Heart right ventricle (tissue), 16 donors: Measurements from ENCODE around the gene ARHGEF4. TPM values are rescaled to one million over a fixed set of nuclear protein-coding genes. Genes with fewer than 3 reads are reported as not detected.

Experiments
- ATAC-seq, 8 donors: fragments of 200-7000 bp; cut with Tn5 transposase; one replicate each; pipeline ENCODE4 v1.9.1; 2020; ENCODE audit warnings: mild to moderate bottlenecking in 8 of 8, moderate library complexity in 8 of 8, moderate number of reproducible peaks in 1 of 8
- DNase-seq, 2 donors: peaks; one replicate each; pipeline ENCODE4 v3.0.0-alpha.2; 2020
- H3K27ac ChIP-seq, 10 donors: fragments of 200-600 bp; sonication (generic) in 2 of 10; one replicate each; pipeline versions ENCODE4 v1.5.0 to v1.8.0; 2020 to 2022; ENCODE audit warnings: mild to moderate bottlenecking in 3 of 10
- H3K27me3 ChIP-seq, 7 donors: fragments of 200-600 bp; one replicate each; pipeline ENCODE4 v1.8.0; 2021 to 2022; ENCODE audit warnings: mild to moderate bottlenecking in 2 of 7
- H3K36me3 ChIP-seq, 9 donors: fragments of 200-600 bp; sonication (generic) in 1 of 9; one replicate each; pipeline versions ENCODE4 v1.5.0 to v1.8.0; 2020 to 2022; ENCODE audit warnings: mild to moderate bottlenecking in 2 of 9
- H3K4me1 ChIP-seq, 9 donors: fragments of 200-600 bp; sonication (generic) in 1 of 9; one replicate each; pipeline versions ENCODE4 v1.5.0 to v1.8.0; 2020 to 2022; ENCODE audit warnings: mild to moderate bottlenecking in 4 of 9
- H3K4me3 ChIP-seq, 10 donors: fragments of 200-600 bp; sonication (generic) in 2 of 10; one replicate each; pipeline versions ENCODE4 v1.5.0 to v1.8.0; 2020 to 2022; ENCODE audit warnings: mild to moderate bottlenecking in 7 of 10, moderate library complexity in 2 of 10
- H3K9me3 ChIP-seq, 11 donors: fragments of 200-600 bp in 10 of 11; sonication (generic) in 2 of 11; one replicate each; pipeline versions ENCODE4 v1.5.0 to v1.8.0; 2013 to 2022; ENCODE audit warnings: mild to moderate bottlenecking in 2 of 11, control low read depth in 1 of 11, moderate library complexity in 1 of 11
- CTCF ChIP-seq, 9 donors: fragments of 200-600 bp; sonication (generic) in 2 of 9; IDR thresholded peaks; one replicate each; pipeline versions ENCODE4 v1.5.0 to v1.8.0; 2021 to 2022; ENCODE audit warnings: antibody characterized with exemption in 9 of 9, mild to moderate bottlenecking in 5 of 9, moderate library complexity in 1 of 9
- WGBS, 2 donors: extraction: QIAGEN DNeasy Blood & Tissue Kit; methylation state at CpG; one replicate each; pipeline ENCODE4 v1.1.7; 2013; ENCODE audit warnings: inconsistent platforms in 1 of 2; 5-methylcytosine and 5-hydroxymethylcytosine counted together
- intact Hi-C, 10 donors: fragments of 100-400 bp; cut with DNase I; formaldehyde crosslinking; loops; one replicate each; pipeline versions ENCODE4 v1.11.1 to v1.14.2; 2022
- polyA plus RNA-seq, 2 donors: library from polyadenylated mRNA; stranded (reverse); fragments of 200-250 nt; gene quantifications; one replicate each; pipeline ENCODE4 v1.2.3, GENCODE V29; 2013
- total RNA-seq, 10 donors: library from RNA; stranded (reverse); fragmentation: NEBNext Ultra II Directional in 3 of 10; extraction: Animal tissue kit (Norgen Biotek cat#: 25700) in 3 of 10; gene quantifications; one replicate each; pipeline versions ENCODE4 v1.2.1 to v1.2.4, GENCODE V29; 2021 to 2023
- donor health status: Arrhythmogenic right ventricular cardiomyopathy.
- donor health status: ischemic (EF 13 %, LVEDD 7.1; RV severe dilation, severe dysfunction).
- donor health status: healthy with polysubstance abuse.
- donor health status: DM: no; HTN: yes; CAD: no.
- donor health status: DM: no; HTN: no; CAD: no.
- donor health status: ischemic (EF 25% LVEDD 6.9; RV normal size, moderate dysfunction).
- donor health status: ischemic (EF 25% LVEDD 5.7; RV mildly dilated, moderate dysfunction).
- donor health status: healthy.
- donor health status: DM: yes; HTN: yes; CAD: no.
- donor health status: Ischemic cardiomyopathy.
- donor health status: ischemic (EF 35%, LVEDD 5.7; RV mildly dilated, moderate dysfunction).
- donor health status: nonischemic (EF 11% LVEDD 7.7; RV severe dilation, severe dysfunction).
- donor health status: DM: yes; HTN: yes; CAD: no.
- donor health status: PGD.
- donor health status: ischemic (EF 29% LVEDD 5.4; RV normal size, mild dysfunction).
- donor health status: nonischemic (EF 23%, LVEDD 6.1; RV moderate dilation, normal function).

ARHGEF4 gene
- total and polyA plus RNA-seq, 12 donors, result 0.67 to 6.5 (median 3.4) TPM

- Histone ChIP-seq H3K4me3 (no peak overlapping the region), H3K4me1 (no peaks in the 10 kb centered on the region), H3K27ac (no peak overlapping the region), H3K9me3 (peaks cover 0 to 15% (median 0%) of the 10 kb centered on the region in 11 donors), H3K36me3 (no peaks in the 10 kb centered on the region), H3K27me3 (peaks cover 0 to 27% (median 5%) of the 10 kb centered on the region in 7 donors)
- ATAC-seq (no peak), DNase-seq (no peak)
- 82 to 85% methylated on average over 9 of the region's 9 CpGs for WGBS, 2 donors
- intact Hi-C loops, result loop anchor here in 2 of 10 donors (2.0 to 5.0 kb wide), 2 partner anchors 77 to 79 kb away; no protein-coding TSS in a partner anchor
- TF ChIP-seq CTCF (IDR thresholded peaks at IDR 0.05), result no peak
These were observed 39.2 kb downstream of the ARHGEF4 start for GRCh38 chr2:130875935-130876334.

GRCh38 chr2:130877258-130877657 is 40.5 kb downstream of the ARHGEF4 start:
- ATAC-seq, result no peak
- intact Hi-C loops, result loop anchor here in 1 of 10 donors (5.0 kb wide), 1 partner anchor 80 kb away; no protein-coding TSS in a partner anchor
- DNase-seq, result no peak
- Histone ChIP-seq H3K9me3 (peaks cover 0 to 15% (median 0%) of the 10 kb centered on the region in 11 donors), H3K27me3 (peaks cover 0 to 35% (median 8%) of the 10 kb centered on the region in 7 donors), H3K4me1 (no peaks in the 10 kb centered on the region), H3K36me3 (no peaks in the 10 kb centered on the region), H3K27ac (no peak overlapping the region), H3K4me3 (no peak overlapping the region)
- TF ChIP-seq CTCF (IDR thresholded peaks at IDR 0.05), result no peak
- WGBS, 2 donors, result 77 to 80% methylated on average over 5 of the region's 5 CpGs

GRCh38 chr2:130878316-130878715 is 41.6 kb downstream of the ARHGEF4 start:
- DNase-seq, result no peak

GRCh38 chr2:130878933-130879332 is 42.2 kb downstream of the ARHGEF4 start:
- ATAC-seq (no peak), DNase-seq (no peak)
- no peak for TF ChIP-seq CTCF (IDR thresholded peaks at IDR 0.05)
- intact Hi-C loops, result loop anchor here in 2 of 10 donors (2.0 to 5.0 kb wide), 2 partner anchors 78 to 82 kb away; no protein-coding TSS in a partner anchor
- Histone ChIP-seq H3K9me3 (peaks cover 0 to 15% (median 0%) of the 10 kb centered on the region in 11 donors), H3K4me1 (no peaks in the 10 kb centered on the region), H3K4me3 (no peak overlapping the region), H3K27ac (no peak overlapping the region), H3K36me3 (no peaks in the 10 kb centered on the region), H3K27me3 (peaks cover 0 to 35% (median 8%) of the 10 kb centered on the region in 7 donors)
- 71 to 77% methylated on average over 2 of the region's 2 CpGs for WGBS, 2 donors

More at GRCh38 chr2:130878316-130878715, 41.6 kb downstream of the ARHGEF4 start:
- Histone ChIP-seq H3K36me3 (no peaks in the 10 kb centered on the region), H3K4me1 (no peaks in the 10 kb centered on the region), H3K27ac (no peak overlapping the region), H3K9me3 (peaks cover 0 to 15% (median 0%) of the 10 kb centered on the region in 11 donors), H3K27me3 (peaks cover 0 to 35% (median 8%) of the 10 kb centered on the region in 7 donors), H3K4me3 (no peak overlapping the region)
- 46 to 55% methylated on average over 3 of the region's 3 CpGs for WGBS, 2 donors
- no peak for TF ChIP-seq CTCF (IDR thresholded peaks at IDR 0.05)
- no peak for ATAC-seq
- intact Hi-C loops, result loop anchor here in 2 of 10 donors (2.0 to 5.0 kb wide), 2 partner anchors 78 to 81 kb away; no protein-coding TSS in a partner anchor
